SK-N-MC (cell line): ENCODE data around the gene GOLT1B.

Source experiments
- EZH2 ChIP-seq: fragments of 200-600 bp; sonication (generic); IDR thresholded peaks from one replicate; pipeline ENCODE4 v1.6.1; 2017; ENCODE audit warnings: antibody characterized with exemption
- FOXP2 ChIP-seq: optimal IDR thresholded peaks from 2 replicates; pipeline ENCODE3; 2011; ENCODE audit warnings: mild to moderate bottlenecking, moderate library complexity; ENCODE audit not compliant: insufficient read depth; ENCODE audit errors: extremely low read length, control extremely low read depth
- POLR2AphosphoS5 ChIP-seq: IDR thresholded peaks from 2 replicates; pipeline ENCODE4 v1.6.1; 2012; ENCODE audit warnings: mild to moderate bottlenecking, low read depth, low read length, borderline replicate concordance

DNA sequence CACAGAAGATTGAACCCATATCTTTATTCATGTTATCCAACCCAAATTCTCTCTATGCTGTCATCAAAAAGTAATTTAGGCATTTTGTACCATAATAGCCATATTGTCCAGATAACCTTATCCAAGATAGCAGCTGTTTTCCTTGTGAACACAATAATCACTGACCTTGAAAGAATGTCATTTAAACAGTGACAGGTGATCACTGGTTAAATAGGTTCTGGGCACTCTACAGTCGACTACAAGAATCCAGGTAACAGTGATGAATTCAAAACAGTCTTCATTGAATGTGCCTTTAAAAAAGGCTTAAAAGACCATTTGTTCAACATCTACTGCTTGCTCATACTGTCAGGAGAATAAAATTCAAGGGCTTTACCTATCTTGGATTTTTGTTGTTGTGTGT lies 20.0 kb downstream of the GOLT1B start:
- TF ChIP-seq POLR2AphosphoS5 (no peak), EZH2 (no peak), FOXP2 (no peak)
